ENCODE data around the gene ELAPOR1.

ELAPOR1 gene, protein sequence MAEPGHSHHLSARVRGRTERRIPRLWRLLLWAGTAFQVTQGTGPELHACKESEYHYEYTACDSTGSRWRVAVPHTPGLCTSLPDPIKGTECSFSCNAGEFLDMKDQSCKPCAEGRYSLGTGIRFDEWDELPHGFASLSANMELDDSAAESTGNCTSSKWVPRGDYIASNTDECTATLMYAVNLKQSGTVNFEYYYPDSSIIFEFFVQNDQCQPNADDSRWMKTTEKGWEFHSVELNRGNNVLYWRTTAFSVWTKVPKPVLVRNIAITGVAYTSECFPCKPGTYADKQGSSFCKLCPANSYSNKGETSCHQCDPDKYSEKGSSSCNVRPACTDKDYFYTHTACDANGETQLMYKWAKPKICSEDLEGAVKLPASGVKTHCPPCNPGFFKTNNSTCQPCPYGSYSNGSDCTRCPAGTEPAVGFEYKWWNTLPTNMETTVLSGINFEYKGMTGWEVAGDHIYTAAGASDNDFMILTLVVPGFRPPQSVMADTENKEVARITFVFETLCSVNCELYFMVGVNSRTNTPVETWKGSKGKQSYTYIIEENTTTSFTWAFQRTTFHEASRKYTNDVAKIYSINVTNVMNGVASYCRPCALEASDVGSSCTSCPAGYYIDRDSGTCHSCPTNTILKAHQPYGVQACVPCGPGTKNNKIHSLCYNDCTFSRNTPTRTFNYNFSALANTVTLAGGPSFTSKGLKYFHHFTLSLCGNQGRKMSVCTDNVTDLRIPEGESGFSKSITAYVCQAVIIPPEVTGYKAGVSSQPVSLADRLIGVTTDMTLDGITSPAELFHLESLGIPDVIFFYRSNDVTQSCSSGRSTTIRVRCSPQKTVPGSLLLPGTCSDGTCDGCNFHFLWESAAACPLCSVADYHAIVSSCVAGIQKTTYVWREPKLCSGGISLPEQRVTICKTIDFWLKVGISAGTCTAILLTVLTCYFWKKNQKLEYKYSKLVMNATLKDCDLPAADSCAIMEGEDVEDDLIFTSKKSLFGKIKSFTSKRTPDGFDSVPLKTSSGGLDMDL

DNA sequence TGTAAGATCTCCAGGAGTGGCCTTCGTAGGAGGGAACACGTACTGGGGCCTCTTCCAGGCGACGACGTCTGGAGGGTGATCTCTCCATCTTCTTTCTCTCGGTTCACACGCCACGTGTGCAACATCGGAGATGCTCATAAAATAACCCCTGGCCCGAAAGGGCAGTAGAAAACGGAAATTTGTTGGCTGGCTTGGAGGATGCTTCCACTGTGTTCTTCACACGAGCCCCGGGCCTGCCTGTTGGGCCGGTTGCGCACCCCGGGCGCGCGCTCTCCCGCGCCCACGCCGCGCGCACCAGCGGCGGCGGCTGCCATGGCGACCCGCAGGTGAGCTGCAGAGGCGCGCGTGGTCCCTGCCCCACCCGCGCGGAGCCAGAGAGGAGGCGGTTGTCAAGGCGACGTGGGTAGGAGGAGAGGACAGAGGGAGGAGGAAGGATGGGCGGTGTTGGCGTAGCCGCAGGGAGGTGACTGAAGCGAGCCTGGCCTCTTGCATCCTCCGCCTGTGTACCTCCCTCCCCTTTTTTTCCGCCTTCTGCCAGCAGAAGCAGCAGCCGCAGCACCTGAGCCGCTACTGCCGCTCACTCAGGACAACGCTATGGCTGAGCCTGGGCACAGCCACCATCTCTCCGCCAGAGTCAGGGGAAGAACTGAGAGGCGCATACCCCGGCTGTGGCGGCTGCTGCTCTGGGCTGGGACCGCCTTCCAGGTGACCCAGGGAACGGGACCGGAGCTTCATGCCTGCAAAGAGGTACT is at the start of gene ELAPOR1:
Gene ELAPOR1 (plus strand): TSS at position 526 of the 752 bp plus-strand sequence. CDS start 69 bp downstream, at position 595.
- DNase-seq = no peak

DNA sequence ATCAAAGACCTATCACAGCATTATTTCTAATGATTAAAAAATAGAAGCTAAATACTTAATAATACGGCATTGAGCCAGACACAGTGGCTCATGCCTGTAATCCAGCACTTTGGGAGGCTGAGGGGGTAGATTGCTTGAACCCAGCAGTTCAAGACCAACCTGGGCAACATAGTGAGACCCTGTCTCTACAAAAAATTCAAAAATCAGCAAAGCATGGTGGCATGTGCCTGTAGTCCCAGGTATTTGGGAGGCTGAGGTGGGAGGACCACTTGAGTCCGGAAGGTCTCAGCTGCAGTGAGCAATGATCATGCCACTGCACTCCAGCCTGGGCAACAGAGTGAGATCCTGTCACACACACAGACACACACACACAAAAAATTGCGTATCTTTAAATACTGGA is 48.8 kb upstream of the ELAPOR1 start:
- DNase-seq = no peak

DNA sequence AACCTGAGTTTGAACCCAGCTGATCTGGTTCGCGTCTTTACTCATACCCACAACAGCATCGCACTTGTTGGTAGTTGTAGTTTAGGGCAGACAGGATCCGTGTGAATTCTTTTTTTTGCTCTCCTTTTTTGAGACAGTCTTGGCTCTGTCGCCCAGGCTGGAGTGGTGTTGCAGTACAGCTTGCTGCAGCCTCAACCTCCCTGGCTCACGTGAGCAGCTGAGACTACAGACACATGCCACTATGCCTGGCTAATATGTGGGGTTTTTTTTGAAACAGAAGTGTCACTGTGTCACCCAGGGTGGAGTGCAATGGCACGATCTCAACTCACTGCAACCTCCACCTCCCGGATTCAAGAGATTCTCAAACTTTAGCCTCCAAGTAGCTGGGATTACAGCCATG is 46.0 kb upstream of the ELAPOR1 start:
- DNase-seq = no peak

DNA sequence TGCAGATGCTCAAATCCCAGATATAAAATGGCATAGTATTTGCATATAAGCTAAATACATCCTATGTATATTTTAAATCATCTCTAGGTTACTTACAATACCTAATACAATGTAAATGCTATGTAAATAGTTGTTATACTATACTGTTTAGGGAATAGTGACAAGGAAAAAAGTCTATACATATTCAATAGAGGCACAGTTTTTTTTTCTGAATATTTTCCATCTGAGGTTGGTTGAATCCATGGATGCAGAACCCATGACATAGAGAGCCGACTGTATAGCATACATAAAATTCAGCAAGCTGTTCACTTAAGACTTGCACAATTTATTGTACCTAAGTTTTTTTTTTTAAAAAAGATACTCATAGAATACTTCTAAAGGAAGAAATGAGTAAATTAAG is 44.6 kb upstream of the ELAPOR1 start:
- DNase-seq = no peak

DNA sequence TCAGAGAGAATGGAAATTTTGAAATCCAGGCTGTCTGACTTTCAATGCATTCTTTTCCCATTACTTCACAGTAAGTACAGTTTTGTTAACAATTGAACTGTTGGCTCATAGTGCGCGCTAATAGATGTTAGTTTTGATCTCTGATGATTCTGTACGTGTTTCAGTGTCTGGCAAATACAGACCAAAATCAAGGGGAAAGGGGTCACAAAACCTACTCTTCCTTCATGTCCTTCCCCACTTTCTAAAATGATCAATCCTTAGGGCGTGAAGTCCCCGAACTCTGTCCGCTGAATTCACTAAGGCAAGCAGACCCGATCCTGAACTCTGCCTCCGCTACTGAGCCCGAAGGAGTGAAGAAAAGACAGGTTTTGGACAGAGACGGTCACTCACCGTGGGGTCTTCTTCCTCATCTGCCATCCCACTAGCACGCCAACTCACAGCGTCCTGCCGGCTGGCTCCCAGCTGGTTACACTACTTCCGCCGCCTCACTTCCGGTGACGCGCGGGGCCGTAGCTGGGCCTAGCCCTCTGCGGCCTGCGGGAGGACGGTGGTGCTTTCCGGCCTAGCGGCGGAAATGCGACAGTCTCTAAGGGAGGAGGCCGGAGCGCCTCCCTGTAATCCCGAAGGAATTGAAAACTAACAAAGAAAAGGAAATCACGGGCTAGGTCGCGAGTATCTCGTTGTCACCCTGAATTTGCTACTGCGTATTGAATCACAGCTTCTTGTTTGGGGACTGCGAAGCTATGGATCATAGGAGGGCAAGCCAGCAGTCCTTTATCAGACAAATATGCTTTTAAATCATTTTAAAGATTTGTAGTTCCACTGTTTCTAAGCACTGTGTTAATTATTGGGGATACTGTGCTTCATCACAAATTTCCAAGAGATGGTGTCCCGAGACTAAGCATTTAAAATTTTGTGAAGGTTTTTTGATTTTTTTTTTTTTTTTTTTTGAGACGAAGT is 38.1 kb upstream of the ELAPOR1 start, which contains the start of gene TAF13:
Gene TAF13 (minus strand): TSS at position 473 of the 960 bp plus-strand sequence. CDS start 56 bp downstream, at position 417.
- DNase-seq = peak; percentile 79 to 82

DNA sequence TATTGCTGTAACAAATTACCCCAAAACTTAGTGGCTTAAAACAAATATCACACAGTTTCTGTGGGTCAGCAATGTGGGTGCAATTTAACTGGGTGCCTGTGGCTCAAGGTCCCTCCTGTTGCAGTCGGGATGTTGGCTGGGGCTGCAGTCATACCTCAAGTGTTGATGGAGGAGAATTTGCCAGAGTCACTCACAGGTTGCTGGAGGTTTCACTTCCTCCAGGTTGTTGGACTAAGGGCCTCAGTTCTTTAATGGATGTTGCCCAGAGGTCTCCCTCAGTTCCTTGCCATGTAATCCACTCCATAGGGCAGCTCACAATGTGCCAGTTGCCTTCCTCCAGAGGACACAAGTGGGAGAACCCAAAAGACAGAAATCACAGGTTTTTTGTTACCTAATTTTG is 35.6 kb upstream of the ELAPOR1 start:
- DNase-seq = no peak

DNA sequence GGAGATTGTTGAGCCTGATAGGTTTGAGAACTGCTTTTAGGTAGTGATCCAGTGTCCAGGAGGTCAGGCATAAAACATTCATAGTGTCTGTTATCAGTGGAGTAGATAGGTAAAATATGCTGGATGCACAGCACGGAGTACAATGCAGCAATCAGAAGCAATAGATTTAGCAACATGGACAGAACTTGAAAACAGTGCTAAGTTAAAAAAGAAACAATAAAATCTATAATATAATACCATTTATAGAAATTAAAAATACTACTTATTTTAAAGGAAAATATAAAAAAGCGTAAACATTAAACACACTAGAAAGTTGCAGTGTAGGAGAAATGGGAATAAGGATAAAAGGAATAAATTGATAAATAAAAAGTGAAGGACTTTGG is 34.7 kb upstream of the ELAPOR1 start:
- DNase-seq = no peak

DNA sequence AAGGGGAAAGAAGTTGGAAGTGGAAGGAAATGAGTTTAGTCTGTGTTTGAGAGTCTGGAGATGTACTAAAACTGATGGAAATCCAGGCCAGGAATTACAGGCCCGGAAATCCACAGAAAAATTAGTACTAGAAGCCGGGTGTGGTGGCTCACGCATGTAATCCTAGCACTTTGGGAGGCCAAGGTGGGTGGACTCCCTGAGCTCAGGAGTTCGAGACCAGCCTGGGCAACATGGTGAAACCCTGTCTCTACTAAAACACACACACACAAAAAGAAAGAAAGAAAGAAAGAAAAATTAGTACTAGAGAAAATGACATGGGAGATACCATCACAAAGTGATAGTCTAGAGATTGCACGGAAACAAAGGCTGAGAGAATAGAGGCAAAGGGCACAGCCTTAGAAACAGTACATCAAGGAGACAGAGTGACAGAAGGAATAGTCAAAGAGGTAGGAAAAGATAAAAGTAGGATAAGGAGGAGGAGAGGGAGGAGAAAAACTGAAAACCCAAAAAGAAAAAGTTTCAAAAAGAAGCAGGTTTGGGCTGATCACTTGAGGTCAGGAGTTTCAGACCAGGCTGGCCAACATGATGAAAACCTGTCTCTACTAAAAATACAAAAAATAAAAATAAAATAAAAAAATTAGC is 33.4 kb upstream of the ELAPOR1 start:
- no peak for DNase-seq

DNA sequence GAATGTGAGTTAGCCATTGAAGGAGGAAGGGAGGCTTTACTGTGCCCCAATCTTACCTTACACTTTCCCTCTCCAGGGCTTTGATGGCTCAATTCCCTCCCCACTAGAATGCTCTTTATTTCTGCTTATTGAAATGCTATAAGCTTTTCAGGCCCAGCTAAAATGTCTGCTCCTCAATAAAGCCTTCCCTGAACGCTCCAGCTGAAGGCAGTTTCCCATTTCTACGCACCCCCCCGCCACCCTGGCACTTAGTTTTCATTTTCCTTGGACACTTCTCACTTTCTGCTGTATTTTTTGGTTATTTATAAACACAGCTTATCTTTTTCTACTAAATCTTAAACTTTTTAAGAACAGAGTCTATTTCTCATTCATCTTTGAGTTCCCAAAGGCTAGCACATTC is 30.4 kb upstream of the ELAPOR1 start:
- DNase-seq = no peak

DNA sequence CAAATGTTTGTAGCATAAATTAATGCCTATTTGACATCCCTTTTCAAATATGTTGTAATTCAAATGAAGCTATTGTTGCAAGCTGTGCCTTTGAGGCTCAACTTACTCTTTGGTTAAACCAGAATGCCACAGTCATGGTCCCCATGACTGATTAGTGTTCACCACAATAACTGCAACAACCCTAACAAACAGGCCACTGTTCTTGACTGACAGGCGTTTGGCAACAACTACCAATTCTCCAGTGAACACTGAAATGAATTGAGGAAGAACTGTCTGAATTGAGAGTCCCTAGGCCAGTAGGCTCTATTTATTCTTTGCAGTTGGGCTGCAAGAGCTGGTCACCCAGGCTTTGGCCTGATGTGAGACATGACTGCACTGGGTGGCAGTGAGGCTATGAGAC is 30.0 kb upstream of the ELAPOR1 start:
- peak in 1 of 2 experiments; percentile 15 for DNase-seq

DNA sequence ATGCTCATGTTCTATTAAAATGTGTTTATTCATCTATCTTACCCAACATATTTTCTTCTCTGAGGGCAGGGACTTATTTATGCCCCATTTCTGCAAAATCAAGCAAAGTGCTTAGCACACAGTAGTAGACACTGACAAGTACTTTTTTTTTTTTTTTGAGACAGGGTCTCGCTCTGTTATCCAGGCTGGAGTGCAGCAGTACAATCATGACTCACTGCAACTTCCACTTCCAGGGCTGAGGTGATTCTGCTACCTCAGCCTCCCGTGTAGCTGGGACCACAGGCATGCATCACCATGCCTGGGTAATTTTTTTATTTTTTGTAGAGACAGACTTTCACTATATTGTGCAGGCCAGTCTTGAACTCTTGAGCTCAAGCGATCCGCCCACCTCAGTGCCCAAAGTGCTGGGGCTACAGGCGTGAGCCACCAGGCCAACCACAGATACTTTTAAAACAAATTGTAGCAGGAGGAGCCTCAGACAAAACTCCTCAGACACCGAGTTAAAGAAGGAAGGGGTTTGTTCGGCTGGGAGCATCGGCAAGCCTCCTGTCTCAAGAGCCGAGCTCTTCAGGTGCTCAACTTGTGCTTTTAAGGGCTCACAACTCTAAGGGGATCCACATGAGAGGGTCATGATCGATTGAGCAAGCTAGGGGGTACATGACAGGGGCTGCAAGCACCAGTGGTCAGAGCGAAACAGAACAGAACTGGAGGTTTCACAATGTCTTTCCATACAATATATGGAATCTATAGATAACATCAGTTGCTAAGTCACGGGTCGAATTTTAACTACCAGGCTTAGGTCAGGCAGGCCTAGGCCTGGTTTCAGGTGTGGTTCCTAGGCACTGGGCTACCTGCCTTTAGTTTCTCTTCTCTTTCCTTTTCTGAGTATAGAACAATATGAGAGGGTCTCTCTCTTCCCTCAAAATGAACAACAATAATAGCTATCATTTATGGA is 29.1 kb upstream of the ELAPOR1 start:
- DNase-seq = no peak

DNA sequence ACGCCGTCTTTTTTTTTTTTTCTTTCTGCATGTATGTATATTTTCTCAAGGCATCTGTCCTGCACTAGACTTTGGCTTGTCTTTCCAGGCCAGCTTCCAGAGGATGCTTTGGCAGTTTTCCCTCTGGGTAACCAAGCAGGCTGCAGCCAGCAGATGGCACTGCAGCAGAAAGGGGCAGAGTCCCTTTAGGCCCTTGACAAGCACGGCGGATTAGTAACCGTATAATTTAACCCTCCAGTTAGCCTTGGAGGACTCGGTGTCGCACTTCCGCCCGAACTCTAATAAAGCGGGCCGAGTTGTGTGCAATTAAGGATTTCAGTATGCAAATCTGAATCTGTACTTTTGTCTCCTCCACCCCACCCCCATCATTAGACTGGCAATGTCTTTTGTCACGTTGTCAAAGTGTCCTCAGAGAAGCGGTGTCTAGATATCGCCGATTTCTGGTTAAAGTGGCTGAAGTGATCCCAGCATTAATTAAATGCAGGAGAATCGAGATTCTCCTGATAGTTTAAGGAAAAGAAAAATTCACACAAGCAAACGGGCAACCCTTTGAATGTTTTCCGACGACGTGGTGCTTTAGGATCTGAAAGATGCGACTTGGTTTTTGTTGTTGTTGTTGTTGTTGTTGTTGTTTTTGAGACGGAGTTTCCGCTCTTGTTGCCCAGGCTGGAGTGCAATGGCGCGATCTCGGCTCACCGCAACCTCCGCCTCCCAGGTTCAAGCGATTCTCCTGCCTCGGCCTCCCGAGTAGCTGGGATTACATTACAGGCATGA is 24.5 kb upstream of the ELAPOR1 start:
- peak; percentile 58 to 61 for DNase-seq

DNA sequence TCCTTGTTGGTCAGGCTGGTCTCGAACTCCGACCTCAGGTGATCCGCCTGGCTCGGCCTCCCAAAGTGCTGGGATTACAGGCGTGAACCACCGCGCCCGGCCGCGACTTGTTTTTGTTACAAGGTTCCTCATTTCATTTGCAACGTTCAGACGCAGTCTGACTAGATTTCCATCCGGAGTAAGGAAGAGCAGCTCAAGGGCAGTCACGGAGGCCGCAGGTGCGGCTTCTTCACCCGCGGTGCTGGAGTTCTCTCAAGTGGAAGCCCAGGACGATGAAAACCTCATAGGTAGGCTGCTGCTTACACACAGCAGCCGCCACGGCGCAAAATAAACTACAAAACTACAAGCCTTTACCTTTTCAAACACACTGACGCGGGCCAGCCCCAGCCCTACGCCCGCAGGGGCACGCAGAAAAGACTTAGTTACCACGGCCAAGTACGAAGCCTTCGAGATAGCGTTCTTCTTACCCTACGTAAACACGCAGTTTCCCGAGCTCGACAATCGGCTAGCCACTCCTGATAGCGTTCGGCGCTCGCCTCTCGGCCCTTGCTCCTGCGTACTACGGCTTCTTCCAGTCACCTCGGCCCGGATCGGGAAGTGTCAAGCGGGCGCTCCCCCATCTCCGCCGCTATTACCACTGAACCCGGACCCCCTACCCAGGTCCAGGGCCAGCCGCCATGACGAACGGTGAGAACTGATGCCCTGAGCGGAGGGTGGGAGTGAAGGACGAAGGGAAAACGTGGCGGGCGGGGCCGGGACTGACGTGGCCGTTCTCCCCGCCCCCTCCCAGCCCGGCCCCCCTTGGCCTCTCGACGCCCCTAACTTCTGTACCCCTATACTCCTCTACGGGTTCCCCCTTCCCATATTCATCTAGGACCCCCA is 23.5 kb upstream of the ELAPOR1 start, which contains the start of gene TMEM167B:
Gene TMEM167B (plus strand): TSS at position 569 of the 882 bp plus-strand sequence. CDS start 109 bp downstream, at position 678.
- DNase-seq = peak; percentile 88 to 93

DNA sequence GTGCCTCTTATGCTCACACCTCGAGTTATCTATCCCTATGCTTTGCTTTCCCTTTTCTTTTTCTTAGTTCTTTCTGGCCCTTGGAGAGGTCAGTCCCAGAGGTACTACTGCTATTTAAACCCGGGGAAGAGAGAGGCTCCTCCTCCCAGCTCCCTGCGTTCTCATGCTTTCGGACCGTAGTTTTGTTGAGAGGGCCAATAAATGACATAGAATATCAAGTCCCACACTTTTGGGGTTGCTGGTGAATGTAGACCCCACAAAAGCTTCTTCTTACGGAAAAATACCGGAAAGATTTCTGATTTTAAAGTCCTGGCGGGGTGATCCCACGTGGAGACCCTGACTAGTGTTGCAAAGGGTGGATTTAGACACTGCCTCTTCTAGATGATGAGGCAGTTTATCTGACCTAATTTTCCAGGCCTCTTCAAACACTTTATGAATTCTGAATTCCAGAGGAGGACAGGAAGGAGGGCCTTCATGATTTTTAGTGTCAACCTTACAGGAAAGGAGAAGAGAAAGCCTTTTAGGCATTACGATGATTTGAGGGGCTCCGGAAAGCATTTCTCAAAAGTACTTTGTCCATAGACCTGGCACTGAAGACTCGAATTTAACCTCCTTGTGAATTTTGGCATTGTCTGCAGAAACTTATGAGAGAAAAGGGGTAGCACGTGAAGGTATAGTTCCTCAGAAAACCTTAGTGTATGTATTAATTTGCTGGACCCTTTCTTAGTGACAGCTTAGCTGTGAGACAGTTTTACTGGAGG is 22.7 kb upstream of the ELAPOR1 start:
- peak; percentile 42 to 49 for DNase-seq

DNA sequence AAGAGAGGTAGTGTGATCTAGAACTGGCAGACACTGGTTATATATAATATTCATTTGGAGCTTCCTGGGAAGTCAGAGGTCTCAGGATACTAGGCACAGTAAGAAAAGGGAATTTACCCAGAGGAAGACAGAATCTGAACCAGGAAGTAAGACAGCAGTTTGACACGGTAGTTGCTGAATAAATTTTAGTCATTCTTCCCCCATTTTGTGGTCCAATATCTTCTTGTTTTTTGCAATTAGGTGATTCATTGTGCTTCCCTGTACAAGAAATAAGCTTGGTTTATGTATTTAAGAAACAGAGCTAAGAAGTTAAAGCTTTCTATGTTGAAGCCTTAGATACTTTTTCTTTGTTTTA is 22.1 kb upstream of the ELAPOR1 start:
- peak; percentile 48 to 60 for DNase-seq

DNA sequence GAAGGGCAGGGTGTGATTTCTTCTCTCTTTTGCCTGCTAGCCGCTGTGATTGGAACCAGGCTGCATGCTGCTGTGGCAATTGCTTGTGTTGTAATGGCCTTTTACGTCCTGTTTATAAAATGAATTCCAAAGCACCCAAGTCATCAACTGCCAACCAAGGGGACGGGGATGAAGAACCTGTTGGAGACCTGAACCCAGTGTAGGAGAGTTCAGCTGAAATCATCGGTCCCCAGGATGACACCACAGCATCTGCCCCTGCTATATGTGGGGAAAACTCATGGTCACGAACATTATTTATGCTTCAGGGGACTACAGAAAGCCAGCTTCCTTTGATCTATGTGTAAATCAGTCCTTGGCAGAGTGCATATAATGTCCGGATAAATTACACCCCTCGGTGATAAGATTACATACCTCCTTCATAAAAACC is 19.5 kb upstream of the ELAPOR1 start:
- no peak for DNase-seq

DNA sequence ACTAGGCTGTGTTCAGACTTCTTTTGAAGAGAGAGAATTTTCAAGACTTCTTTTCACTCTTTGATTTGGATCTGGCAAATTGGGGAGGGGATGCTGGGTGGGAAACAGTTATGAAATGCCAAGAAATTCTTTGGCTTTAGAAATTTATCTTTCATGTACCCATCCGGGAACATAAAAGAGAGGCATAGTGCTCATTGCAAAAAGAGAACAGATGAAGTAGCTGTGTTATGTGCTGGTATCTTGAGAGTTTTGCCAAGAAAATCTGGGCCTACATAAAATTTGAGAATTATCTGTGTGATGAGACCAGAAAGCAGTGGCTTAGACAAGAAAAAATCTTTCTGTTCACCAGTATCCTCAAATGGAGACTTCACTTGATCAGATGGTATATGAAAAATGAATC is 19.0 kb upstream of the ELAPOR1 start:
- no peak for DNase-seq
